Mucosa of stomach (tissue), 1 donor: Measurements from ENCODE around the gene ADM2.
"Not testable (repeated sequence)": the region's sequence is repeated elsewhere in the genome, so short reads cannot be mapped to it uniquely, and the experiment has no call there.

ENCODE experiments used
- H3K27me3 ChIP-seq: one replicate; pipeline ENCODE4 v1.7.0; 2013; ENCODE audit warnings: mild to moderate bottlenecking, low read length; ENCODE audit not compliant: control insufficient read depth, insufficient read depth
- H3K36me3 ChIP-seq: one replicate; pipeline ENCODE4 v1.7.0; 2013; ENCODE audit warnings: low read length; ENCODE audit not compliant: control insufficient read depth, insufficient read depth
- H3K4me1 ChIP-seq: one replicate; pipeline ENCODE4 v1.7.0; 2013; ENCODE audit warnings: mild to moderate bottlenecking, low read length; ENCODE audit not compliant: control insufficient read depth, insufficient read depth
- H3K4me3 ChIP-seq: one replicate; pipeline ENCODE4 v1.7.0; 2013; ENCODE audit warnings: low read length
- H3K9ac ChIP-seq: one replicate; pipeline ENCODE4 v1.7.0; 2013; ENCODE audit warnings: mild to moderate bottlenecking, low read length, moderate library complexity
- H3K9me3 ChIP-seq: one replicate; pipeline ENCODE4 v1.7.0; 2013; ENCODE audit warnings: mild to moderate bottlenecking, low read length, moderate library complexity; ENCODE audit not compliant: control insufficient read depth
- donor health status: Pancreatic carcinoma.

Gene ADM2

DNA sequence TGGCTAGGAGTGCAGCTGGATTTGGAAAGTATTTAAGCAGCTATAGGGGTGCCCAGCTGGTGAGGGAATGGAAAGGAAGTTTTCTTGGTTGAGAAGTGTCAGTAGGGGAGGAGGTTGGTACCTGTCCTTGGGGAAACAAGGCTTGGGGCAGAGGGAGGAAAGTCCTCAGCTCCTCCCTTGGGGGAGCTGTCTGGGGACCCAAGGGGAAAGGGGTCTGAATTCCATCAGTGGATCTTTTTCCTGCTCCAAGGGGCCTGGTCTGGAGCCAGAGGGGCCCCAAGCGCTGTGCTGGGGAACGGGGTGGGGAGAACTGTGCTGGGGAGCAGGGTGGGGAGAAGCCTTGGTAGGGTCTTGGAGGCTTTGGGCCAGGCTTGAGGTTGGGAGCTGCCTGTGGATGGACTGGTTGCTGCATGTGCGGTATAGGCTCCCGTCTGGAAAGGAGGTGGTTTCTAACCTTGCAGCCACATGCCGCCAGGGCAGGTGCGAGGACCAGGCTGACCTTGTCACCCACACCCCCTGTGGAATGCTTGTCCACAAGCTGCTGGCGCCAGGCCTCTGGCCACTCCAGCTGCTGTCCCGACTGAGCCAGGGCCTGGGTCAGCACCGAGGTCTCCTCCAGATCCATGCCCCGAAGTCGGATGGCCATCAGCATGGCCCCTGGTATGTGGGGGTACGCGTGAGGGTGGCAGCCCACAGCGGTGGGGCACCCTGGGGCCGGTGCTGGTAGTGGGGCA, 47.5 kb downstream of the ADM2 start:
- no peaks in the 10 kb centered on the region for H3K9me3 ChIP-seq
- H3K36me3 ChIP-seq, result no peaks in the 10 kb centered on the region
- H3K4me3 ChIP-seq, result no peak overlapping the region
- no peaks in the 10 kb centered on the region for H3K27me3 ChIP-seq
- H3K9ac ChIP-seq, result peak overlapping the region; percentile 99
- peaks cover 61% of the 10 kb centered on the region for H3K4me1 ChIP-seq

DNA sequence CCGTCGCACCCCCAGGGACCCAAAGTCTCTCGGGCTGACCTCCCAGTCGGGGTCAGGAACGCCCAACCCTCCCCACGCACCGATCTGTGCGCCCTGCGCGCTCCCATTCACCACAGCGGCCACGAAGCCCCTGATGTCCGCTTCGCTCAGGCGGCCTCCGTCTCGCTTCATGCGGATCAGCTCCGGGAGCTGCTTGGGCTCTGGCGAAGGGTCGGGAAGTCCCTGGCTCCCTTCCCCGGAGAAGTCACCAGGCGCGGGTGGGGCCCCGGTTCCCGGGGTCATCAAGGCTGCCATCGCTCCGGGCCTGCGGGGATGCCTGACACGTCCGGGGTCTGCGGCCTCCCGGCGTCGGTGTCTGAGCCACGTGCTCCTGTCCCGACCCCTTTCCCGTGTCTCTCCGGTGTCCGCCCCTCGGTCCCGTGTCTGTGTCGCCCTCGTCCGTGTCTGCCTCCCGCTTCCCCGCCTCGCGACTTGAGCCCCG, 48.1 kb downstream of the ADM2 start:
- peak overlapping the region; percentile 14 for H3K4me3 ChIP-seq
- no peaks in the 10 kb centered on the region for H3K27me3 ChIP-seq
- peaks cover 55% of the 10 kb centered on the region for H3K4me1 ChIP-seq
- peak overlapping the region; percentile 99 for H3K9ac ChIP-seq
- no peaks in the 10 kb centered on the region for H3K36me3 ChIP-seq
- H3K9me3 ChIP-seq, result no peaks in the 10 kb centered on the region

GRCh38 chr22:50529897-50530579, 48.7 kb downstream of the ADM2 start, which contains the start of gene TYMP:
TSS of gene TYMP (minus strand) at chr22:50530012. CDS start at chr22:50529709, 303 bp downstream.
- peak within 1 kb of the TSS; percentile 99 for H3K9ac ChIP-seq
- H3K4me3 ChIP-seq, result peak within 1 kb of the TSS; percentile 89
- H3K4me1 ChIP-seq, result peaks cover 49% of the 10 kb centered on the region
- H3K27me3 ChIP-seq, result no peaks in the 10 kb centered on the region
- no peaks in the 10 kb centered on the region for H3K9me3 ChIP-seq
- no peaks in the 10 kb centered on the region for H3K36me3 ChIP-seq

- H3K36me3 ChIP-seq, result no peaks in the 10 kb centered on the region
- peak overlapping the region; percentile 60 for H3K4me3 ChIP-seq
- no peaks in the 10 kb centered on the region for H3K9me3 ChIP-seq
- peak overlapping the region; percentile 99 for H3K9ac ChIP-seq
- peaks cover 47% of the 10 kb centered on the region for H3K4me1 ChIP-seq
- no peaks in the 10 kb centered on the region for H3K27me3 ChIP-seq
These were observed 49.2 kb downstream of the ADM2 start for GRCh38 chr22:50530580-50530876.

- Histone ChIP-seq H3K4me3 (peak overlapping the region; percentile 89), H3K9me3 (no peaks in the 10 kb centered on the region), H3K36me3 (no peaks in the 10 kb centered on the region), H3K9ac (peak overlapping the region; percentile 99), H3K4me1 (peaks cover 47% of the 10 kb centered on the region), H3K27me3 (no peaks in the 10 kb centered on the region)
These were observed 49.7 kb downstream of the ADM2 start for GRCh38 chr22:50530877-50531545.

DNA sequence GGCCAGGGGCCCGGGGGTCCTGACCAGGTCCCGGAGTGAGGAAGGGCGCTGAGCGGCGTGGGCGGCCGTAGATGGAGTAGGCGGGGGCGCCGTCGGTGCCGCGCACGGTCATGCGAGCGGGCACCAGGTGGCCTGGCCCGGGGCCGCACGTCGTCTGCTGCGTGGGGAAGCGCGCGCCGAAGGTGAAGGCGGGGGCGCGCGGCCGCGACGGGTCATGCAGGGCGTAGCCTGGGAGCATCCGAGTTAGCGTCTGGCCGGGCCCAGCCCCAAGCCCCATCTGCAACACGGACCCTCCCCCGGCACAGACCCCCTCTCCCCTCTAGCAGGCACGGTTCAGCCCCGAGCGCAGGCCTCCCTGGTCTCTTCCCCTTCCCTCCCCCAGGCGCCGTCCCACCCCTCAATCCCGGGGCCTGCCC, 50.2 kb downstream of the ADM2 start:
- Histone ChIP-seq H3K4me1 (peaks cover 45% of the 10 kb centered on the region), H3K36me3 (no peaks in the 10 kb centered on the region), H3K9ac (peak overlapping the region; percentile 99), H3K4me3 (peak overlapping the region; percentile 89), H3K27me3 (no peaks in the 10 kb centered on the region), H3K9me3 (no peaks in the 10 kb centered on the region)

GRCh38 chr22:50531962-50532674, 50.8 kb downstream of the ADM2 start:
- Histone ChIP-seq H3K27me3 (no peaks in the 10 kb centered on the region), H3K36me3 (no peaks in the 10 kb centered on the region), H3K9me3 (no peaks in the 10 kb centered on the region), H3K4me3 (peak overlapping the region; percentile 19), H3K4me1 (peaks cover 39% of the 10 kb centered on the region), H3K9ac (peak overlapping the region; percentile 99)

DNA sequence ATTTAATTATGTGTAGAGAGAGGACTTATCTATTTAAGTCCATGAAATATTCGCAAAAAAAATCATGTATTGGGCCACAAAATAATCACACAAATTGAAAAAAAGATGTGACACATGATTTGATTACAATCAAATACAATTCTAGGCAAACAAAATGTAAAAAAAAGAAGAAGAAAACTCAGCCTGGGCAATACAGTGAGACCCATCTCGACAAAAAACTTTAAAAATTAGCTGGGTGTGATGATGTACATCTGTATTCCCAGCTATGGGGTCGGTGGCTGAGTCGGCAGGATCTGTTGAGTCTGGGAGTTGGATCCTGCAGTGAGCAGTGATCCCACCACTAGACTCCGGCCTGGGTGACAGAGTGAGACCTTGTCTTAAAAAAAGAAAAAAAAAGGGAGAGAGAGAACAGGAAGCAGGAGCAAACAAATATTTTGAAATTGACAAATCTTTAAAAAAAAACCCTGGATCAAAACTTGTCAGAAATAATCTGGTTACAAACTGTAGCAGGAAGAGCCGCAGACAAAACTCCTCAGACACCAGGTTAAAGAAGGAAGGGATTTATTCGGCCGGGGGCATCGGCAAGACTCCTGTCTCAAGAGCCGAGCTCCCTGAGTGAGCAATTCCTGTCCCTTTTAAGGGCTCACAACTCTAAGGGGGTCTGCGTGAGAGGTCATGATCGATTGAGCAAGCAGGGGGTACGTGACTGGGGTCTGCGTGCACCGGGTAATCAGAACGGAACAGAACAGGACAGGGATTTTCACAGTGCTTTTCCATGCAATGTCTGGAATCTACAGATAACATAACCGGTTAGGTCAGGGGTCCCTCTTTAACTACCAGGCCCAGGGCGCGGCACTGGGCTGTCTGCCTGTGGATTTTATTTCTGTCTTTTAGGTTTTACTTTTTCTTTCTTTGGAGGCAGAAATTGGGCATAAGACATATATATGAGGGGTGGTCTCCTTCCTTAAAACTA, 51.8 kb downstream of the ADM2 start:
- Histone ChIP-seq H3K27me3 (no peaks in the 10 kb centered on the region), H3K9ac (peak overlapping the region; percentile 99), H3K4me3 (no peak overlapping the region), H3K9me3 (no peaks in the 10 kb centered on the region), H3K4me1 (peaks cover 39% of the 10 kb centered on the region), H3K36me3 (no peaks in the 10 kb centered on the region)

GRCh38 chr22:50533856-50534711, 52.7 kb downstream of the ADM2 start:
- not testable (repeated sequence) for H3K9ac ChIP-seq, H3K27me3 ChIP-seq, H3K36me3 ChIP-seq, H3K4me3 ChIP-seq, H3K9me3 ChIP-seq
- H3K4me1 ChIP-seq, result peaks cover 45% of the 10 kb centered on the region

- Histone ChIP-seq H3K4me1 (peaks cover 49% of the 10 kb centered on the region), H3K9ac (no peak overlapping the region), H3K27me3 (no peaks in the 10 kb centered on the region), H3K36me3 (no peaks in the 10 kb centered on the region), H3K9me3 (no peaks in the 10 kb centered on the region), H3K4me3 (no peak overlapping the region)
These were observed 53.8 kb downstream of the ADM2 start for GRCh38 chr22:50535113-50535512.
